Caco-2 (cell line): ENCODE measurements around the gene CRABP2. TPM values are rescaled to one million over a fixed set of nuclear protein-coding genes. Genes with fewer than 3 reads are reported as not detected.

Experiments
- BruUV-seq: library from RNA; stranded (reverse); fragments of 400-500 nt; replicated peaks from 2 replicates; lab custom pipeline; 2021; lab: Mats Ljungman, UMichigan
- CTCF ChIA-PET: fragments of 300-600 bp; sonication (Branson Sonifier 250); formaldehyde crosslinking; loops from one replicate; lab custom pipeline; 2022; ENCODE audit warnings: antibody characterized with exemption; lab: Charles Lee
- POLR2A ChIA-PET: fragments of 300-600 bp; sonication (Branson Sonifier 250); formaldehyde crosslinking; loops from one replicate; lab custom pipeline; 2022; ENCODE audit warnings: antibody characterized with exemption; lab: Charles Lee
- DNase-seq, 2 experiments: peaks; one replicate each; pipeline versions ENCODE4 v3.0.0 to v3.0.0-alpha.2; 2020 to 2022
- H3K27me3 ChIP-seq: replicated peaks from 2 replicates; pipeline ENCODE4 v1.6.0; 2011; ENCODE audit warnings: low read length; ENCODE audit not compliant: control insufficient read depth, insufficient read depth
- H3K36me3 ChIP-seq: 2 replicates; pipeline ENCODE4 v1.5.1; 2011; ENCODE audit warnings: low read length; ENCODE audit not compliant: control insufficient read depth, insufficient read depth
- H3K4me1 ChIP-seq: fragments of 250-450 bp; sonication (Bioruptor Pico); 2 replicates; pipeline ENCODE4 v1.5.1; 2020; ENCODE audit warnings: mild to moderate bottlenecking
- H3K4me3 ChIP-seq: 2 replicates; pipeline ENCODE4 v1.5.1; 2011; ENCODE audit warnings: low read depth, mild to moderate bottlenecking, control low read depth, low read length
- H3K9me3 ChIP-seq: fragments of 250-450 bp; sonication (Bioruptor Pico); 2 replicates; pipeline ENCODE4 v1.5.1; 2020; ENCODE audit warnings: mild to moderate bottlenecking, moderate library complexity
- H3K27ac Mint-ChIP-seq: one replicate; pipeline ENCODE4 v1.8.0; 2022; ENCODE audit warnings: mixed read lengths; ENCODE audit not compliant: unreplicated experiment
- H3K27me3 Mint-ChIP-seq: one replicate; pipeline ENCODE4 v1.8.0; 2022; ENCODE audit warnings: mixed read lengths; ENCODE audit not compliant: insufficient read depth, unreplicated experiment
- H3K36me3 Mint-ChIP-seq: one replicate; pipeline ENCODE4 v1.8.0; 2022; ENCODE audit warnings: mild to moderate bottlenecking, mixed read lengths; ENCODE audit not compliant: insufficient read depth, unreplicated experiment
- H3K4me1 Mint-ChIP-seq: one replicate; pipeline ENCODE4 v1.8.0; 2022; ENCODE audit warnings: low read depth, mixed read lengths; ENCODE audit not compliant: unreplicated experiment
- H3K4me3 Mint-ChIP-seq: one replicate; pipeline ENCODE4 v1.8.0; 2022; ENCODE audit warnings: mild to moderate bottlenecking, moderate library complexity, mixed read lengths; ENCODE audit not compliant: unreplicated experiment
- H3K9me3 Mint-ChIP-seq: one replicate; pipeline ENCODE4 v1.8.0; 2022; ENCODE audit warnings: mixed read lengths; ENCODE audit not compliant: unreplicated experiment
- intact Hi-C: fragments of 100-400 bp; cut with micrococcal nuclease; formaldehyde crosslinking; loops from one replicate; pipeline ENCODE4 v1.10.0; 2022; ENCODE audit not compliant: unreplicated experiment
- total RNA-seq: library from RNA; stranded (reverse); gene quantifications from 2 replicates; pipeline ENCODE4 v1.2.3, GENCODE V29; 2022
- TF ChIP-seq, protein P1 (sequence below), 2 experiments: fragments of 200-600 bp in 1 of 2; IDR thresholded peaks; 1 replicate in 1 of 2; 2 replicates in 1 of 2; pipeline versions ENCODE4 v1.5.1 to v1.8.0; 2011 to 2022; ENCODE audit warnings: antibody characterized with exemption in 1 of 2, control low read depth in 1 of 2, inconsistent platforms in 1 of 2, low read depth in 1 of 2, low read length in 1 of 2, mild to moderate bottlenecking in 1 of 2, moderate library complexity in 1 of 2; ENCODE audit not compliant: insufficient read depth in 1 of 2, severe bottlenecking in 1 of 2, unreplicated experiment in 1 of 2

CRABP2 gene
- total RNA-seq, 1 experiment from 2014 or later: 27.1 TPM

DNA sequence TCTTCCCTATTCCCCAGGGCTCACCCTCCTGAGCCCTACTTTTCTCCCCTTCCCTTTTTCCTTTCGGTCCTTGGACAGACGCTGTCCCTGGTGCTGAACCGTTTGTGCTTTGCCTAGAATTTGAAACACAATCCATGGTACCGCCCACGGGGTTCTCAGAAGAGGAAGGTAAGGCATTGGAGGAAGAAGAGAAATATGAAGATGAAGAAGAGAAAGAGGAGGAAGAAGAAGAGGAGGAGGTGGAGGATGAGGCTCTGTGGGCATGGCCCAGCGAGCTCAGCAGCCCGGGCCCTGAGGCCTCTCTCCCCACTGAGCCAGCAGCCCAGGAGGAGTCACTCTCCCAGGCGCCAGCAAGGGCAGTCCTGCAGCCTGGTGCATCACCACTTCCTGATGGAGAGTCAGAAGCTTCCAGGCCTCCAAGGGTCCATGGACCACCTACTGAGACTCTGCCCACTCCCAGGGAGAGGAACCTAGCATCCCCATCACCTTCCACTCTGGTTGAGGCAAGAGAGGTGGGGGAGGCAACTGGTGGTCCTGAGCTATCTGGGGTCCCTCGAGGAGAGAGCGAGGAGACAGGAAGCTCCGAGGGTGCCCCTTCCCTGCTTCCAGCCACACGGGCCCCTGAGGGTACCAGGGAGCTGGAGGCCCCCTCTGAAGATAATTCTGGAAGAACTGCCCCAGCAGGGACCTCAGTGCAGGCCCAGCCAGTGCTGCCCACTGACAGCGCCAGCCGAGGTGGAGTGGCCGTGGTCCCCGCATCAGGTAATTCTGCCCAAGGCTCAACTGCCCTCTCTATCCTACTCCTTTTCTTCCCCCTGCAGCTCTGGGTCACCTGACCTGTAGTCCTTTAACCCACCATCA is 53.0 kb downstream of the CRABP2 start:
- POLR2A ChIA-PET: no interaction called here
- no peak overlapping the region for H3K4me3 Mint-ChIP-seq
- DNase-seq: peak in 1 of 2 experiments; percentile 66

More for the DNA sequence above, 53.0 kb downstream of the CRABP2 start:
- peaks cover 9% of the 10 kb centered on the region for H3K27me3 Mint-ChIP-seq
- no peak overlapping the region for H3K27ac Mint-ChIP-seq
- CTCF ChIA-PET: interaction anchor here (0.9 kb wide), 1 partner anchor 25 kb away, joined by 4 read pairs; the partner anchor contains the start of gene NES
- no peaks in the 10 kb centered on the region for H3K36me3 ChIP-seq
- no peaks in the 10 kb centered on the region for H3K4me1 Mint-ChIP-seq
- no TSS peak for BruUV-seq
- no peaks in the 10 kb centered on the region for H3K4me1 ChIP-seq
- H3K9me3 ChIP-seq: no peaks in the 10 kb centered on the region
- intact Hi-C loops: no loop called here
- H3K36me3 Mint-ChIP-seq: no peaks in the 10 kb centered on the region
- H3K4me3 ChIP-seq: no peak overlapping the region
- no peaks in the 10 kb centered on the region for H3K9me3 Mint-ChIP-seq
- TF ChIP-seq, protein P1, sequence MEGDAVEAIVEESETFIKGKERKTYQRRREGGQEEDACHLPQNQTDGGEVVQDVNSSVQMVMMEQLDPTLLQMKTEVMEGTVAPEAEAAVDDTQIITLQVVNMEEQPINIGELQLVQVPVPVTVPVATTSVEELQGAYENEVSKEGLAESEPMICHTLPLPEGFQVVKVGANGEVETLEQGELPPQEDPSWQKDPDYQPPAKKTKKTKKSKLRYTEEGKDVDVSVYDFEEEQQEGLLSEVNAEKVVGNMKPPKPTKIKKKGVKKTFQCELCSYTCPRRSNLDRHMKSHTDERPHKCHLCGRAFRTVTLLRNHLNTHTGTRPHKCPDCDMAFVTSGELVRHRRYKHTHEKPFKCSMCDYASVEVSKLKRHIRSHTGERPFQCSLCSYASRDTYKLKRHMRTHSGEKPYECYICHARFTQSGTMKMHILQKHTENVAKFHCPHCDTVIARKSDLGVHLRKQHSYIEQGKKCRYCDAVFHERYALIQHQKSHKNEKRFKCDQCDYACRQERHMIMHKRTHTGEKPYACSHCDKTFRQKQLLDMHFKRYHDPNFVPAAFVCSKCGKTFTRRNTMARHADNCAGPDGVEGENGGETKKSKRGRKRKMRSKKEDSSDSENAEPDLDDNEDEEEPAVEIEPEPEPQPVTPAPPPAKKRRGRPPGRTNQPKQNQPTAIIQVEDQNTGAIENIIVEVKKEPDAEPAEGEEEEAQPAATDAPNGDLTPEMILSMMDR (IDR thresholded peaks at IDR 0.05; ENCODE audit: insufficient read depth in 1 of 2, low read depth in 1 of 2, low read length in 1 of 2, severe bottlenecking in 1 of 2, unreplicated experiment in 1 of 2): no peak
- no peaks in the 10 kb centered on the region for H3K27me3 ChIP-seq

Other genes starting within 250 kb of the CRABP2 start
- gene MEF2D, start 204.8 kb downstream of the CRABP2 start, total RNA-seq: 18.6 and 21.4 TPM in 2 replicates
- 35.8 and 37.6 TPM in 2 replicates for gene IQGAP3, start 133.0 kb downstream of the CRABP2 start, total RNA-seq
- gene TTC24, start 125.9 kb downstream of the CRABP2 start, total RNA-seq: not detected in 2 replicates
- gene NAXE, start 113.8 kb downstream of the CRABP2 start, total RNA-seq: 99.8 and 105 TPM in 2 replicates
- 52.5 and 53.5 TPM in 2 replicates for gene GPATCH4, start 104.1 kb downstream of the CRABP2 start, total RNA-seq
- gene HAPLN2, start 86.2 kb downstream of the CRABP2 start, total RNA-seq: not detected in 2 replicates
- gene BCAN, start 63.5 kb downstream of the CRABP2 start, total RNA-seq: not detected in 2 replicates
- 18.0 and 22.7 TPM in 2 replicates for gene NES, start 28.2 kb downstream of the CRABP2 start, total RNA-seq
- gene METTL25B, start 22.9 kb upstream of the CRABP2 start, total RNA-seq: 26.6 and 27.6 TPM in 2 replicates
- gene ISG20L2, start 23.2 kb upstream of the CRABP2 start, total RNA-seq: 42.3 and 44.1 TPM in 2 replicates
- 52.6 and 54.2 TPM in 2 replicates for gene MRPL24, start 35.5 kb upstream of the CRABP2 start, total RNA-seq
- 414 and 431 TPM in 2 replicates for gene HDGF, start 46.1 kb upstream of the CRABP2 start, total RNA-seq
- gene PRCC, start 62.0 kb upstream of the CRABP2 start, total RNA-seq: 94.4 and 101 TPM in 2 replicates
- gene SH2D2A, start 111.3 kb upstream of the CRABP2 start, total RNA-seq: 5.5 and 6.5 TPM in 2 replicates
- gene INSRR, start 153.5 kb upstream of the CRABP2 start, total RNA-seq: not detected in 2 replicates
- not detected in 2 replicates for gene NTRK1, start 155.3 kb upstream of the CRABP2 start, total RNA-seq
- gene PEAR1, start 188.1 kb upstream of the CRABP2 start, total RNA-seq: 0.18 and 0.39 TPM in 2 replicates
- not detected in 2 replicates for gene LRRC71, start 215.0 kb upstream of the CRABP2 start, total RNA-seq